Kidney epithelial cell (primary cell): ENCODE results near the gene PKD2L1. TPM values are rescaled to one million over a fixed set of nuclear protein-coding genes. Genes with fewer than 3 reads are reported as not detected.
"Not testable (repeated sequence)": the region's sequence is repeated elsewhere in the genome, so short reads cannot be mapped to it uniquely, and the experiment has no call there.

Experiments
- DNase-seq: peaks from one replicate; pipeline ENCODE4 v3.0.0-alpha.2; 2010; ENCODE audit warnings: low read depth
- H3K27me3 ChIP-seq: 2 replicates; pipeline ENCODE4 v1.6.0; 2011; ENCODE audit warnings: low read length; ENCODE audit not compliant: control insufficient read depth, insufficient read depth
- H3K36me3 ChIP-seq: 2 replicates; pipeline ENCODE4 v1.5.1; 2011; ENCODE audit warnings: low read length; ENCODE audit not compliant: control insufficient read depth, insufficient read depth
- H3K4me3 ChIP-seq: 2 replicates; pipeline ENCODE4 v1.5.1; 2011; ENCODE audit warnings: low read depth, mild to moderate bottlenecking, control low read depth, low read length
- total RNA-seq: library from RNA; depleted of rRNA; stranded (reverse); fragments of >200 nt; gene quantifications from 2 replicates; pipeline ENCODE4 v1.2.3, GENCODE V29; 2015
- TF ChIP-seq, protein P1 (sequence below): IDR thresholded peaks from 2 replicates; pipeline ENCODE4 v1.5.1; 2011; ENCODE audit warnings: mild to moderate bottlenecking, moderate library complexity, low read length, control low read depth, inconsistent platforms; ENCODE audit not compliant: insufficient read depth, poor library complexity, severe bottlenecking

PKD2L1 gene
- total RNA-seq, 1 donor from 2014 or later, result not detected

- no peak for DNase-seq
- TF ChIP-seq, protein P1, sequence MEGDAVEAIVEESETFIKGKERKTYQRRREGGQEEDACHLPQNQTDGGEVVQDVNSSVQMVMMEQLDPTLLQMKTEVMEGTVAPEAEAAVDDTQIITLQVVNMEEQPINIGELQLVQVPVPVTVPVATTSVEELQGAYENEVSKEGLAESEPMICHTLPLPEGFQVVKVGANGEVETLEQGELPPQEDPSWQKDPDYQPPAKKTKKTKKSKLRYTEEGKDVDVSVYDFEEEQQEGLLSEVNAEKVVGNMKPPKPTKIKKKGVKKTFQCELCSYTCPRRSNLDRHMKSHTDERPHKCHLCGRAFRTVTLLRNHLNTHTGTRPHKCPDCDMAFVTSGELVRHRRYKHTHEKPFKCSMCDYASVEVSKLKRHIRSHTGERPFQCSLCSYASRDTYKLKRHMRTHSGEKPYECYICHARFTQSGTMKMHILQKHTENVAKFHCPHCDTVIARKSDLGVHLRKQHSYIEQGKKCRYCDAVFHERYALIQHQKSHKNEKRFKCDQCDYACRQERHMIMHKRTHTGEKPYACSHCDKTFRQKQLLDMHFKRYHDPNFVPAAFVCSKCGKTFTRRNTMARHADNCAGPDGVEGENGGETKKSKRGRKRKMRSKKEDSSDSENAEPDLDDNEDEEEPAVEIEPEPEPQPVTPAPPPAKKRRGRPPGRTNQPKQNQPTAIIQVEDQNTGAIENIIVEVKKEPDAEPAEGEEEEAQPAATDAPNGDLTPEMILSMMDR, result no peak
- peaks cover 13% of the 10 kb centered on the region for H3K27me3 ChIP-seq
- H3K4me3 ChIP-seq, result no peak overlapping the region
- H3K36me3 ChIP-seq, result no peaks in the 10 kb centered on the region
Measured at GRCh38 chr10:100289641-100290040, 40.4 kb downstream of the PKD2L1 start.

DNA sequence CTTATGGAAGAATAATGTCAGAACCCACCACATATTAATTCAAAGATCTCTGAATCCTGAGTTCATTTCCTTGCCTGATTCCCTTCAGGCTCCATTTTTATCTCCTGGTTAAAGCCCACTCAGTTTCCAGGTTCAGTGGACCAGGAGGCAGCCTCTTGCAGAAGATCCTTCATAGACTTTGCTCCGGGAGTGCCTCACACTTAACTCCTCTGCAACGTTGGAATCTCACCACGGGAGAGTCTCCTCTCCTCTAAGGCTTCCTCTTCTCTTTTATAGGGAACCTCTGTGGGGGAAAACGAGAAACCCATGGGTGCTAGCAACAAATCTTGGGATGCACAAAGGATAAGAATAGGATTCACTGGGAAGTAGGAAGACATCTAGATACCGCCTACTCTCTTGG lies 41.8 kb downstream of the PKD2L1 start:
- Histone ChIP-seq H3K27me3 (peaks cover 5% of the 10 kb centered on the region), H3K36me3 (peaks cover 1% of the 10 kb centered on the region), H3K4me3 (no peak overlapping the region)
- TF ChIP-seq, protein P1, result no peak
- no peak for DNase-seq

DNA sequence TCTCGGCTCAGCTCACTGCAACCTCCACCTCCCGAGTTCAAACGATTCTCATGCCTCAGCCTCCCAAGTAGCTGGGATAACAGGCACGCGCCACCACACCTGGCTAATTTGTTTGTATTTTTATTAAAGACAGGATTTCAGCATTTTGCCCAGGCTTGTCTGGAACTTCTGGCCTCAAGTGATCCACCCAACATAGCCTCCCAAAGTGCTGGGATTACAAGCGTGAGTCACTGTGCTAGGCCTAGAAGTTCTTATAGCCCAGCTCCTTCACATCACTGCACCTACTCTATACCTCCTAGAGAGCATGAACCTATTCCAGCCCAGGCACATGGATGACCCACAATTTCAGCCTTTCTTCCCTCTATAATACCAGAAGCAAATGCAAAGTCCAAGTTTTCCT lies 42.3 kb downstream of the PKD2L1 start:
- no peak for DNase-seq
- Histone ChIP-seq H3K27me3 (peaks cover under 1% of the 10 kb centered on the region), H3K36me3 (peaks cover 1% of the 10 kb centered on the region), H3K4me3 (no peak overlapping the region)
- TF ChIP-seq, protein P1, result no peak

DNA sequence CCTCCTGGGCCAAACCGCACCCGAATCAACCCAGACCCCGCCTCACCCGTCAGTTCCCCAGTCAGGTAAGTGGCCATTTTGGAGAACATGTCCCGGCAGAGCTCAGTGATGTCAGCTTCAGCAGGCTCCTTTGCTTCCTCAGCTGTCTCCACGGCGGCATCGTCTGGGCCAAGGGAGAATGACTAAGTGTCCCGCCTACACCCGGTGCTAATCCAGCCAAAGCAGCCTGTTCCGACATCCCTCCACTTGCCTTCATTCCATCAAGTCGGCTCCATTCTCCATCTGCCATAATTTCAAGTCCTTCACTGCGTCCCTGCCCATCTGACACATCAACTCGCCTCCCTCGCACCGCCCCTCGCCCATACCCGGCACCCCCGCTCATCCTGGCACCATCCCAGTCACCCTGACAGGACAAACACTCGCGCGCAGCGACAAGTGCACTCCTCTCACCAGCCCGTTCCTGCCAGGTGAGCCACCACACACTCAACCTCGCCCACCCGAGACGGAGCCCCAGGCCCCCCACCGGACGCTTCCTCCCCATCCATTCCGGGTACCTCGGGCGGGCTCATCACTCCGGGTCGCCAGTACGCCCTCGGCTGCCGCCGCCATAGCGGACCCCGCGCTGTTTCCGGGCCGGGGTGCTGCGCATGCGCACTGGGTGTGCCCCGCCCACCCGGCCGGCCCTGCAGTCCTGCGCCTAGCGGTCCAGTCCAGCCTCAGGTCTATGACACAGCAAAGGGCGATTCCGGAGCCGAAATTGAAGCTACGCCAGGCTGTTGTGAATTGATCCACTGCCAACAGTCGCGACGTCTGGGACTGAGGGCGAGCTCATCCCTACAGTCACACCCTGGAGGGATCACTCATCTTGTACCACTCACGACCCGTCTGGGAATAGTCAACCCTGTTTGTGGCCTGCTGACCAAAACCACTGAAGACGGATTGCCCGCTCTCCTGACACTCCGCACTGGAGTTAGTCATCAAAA lies 43.7 kb downstream of the PKD2L1 start, which contains the start of gene BLOC1S2:
BLOC1S2 (minus strand) TSS at position 630 of the 983 bp plus-strand sequence; CDS start at position 609, 21 bp downstream.
- TF ChIP-seq, protein P1, result no peak
- DNase-seq, result peak; percentile 76

GRCh38 chr10:100285326-100285725 lies 44.7 kb downstream of the PKD2L1 start:
- not testable (repeated sequence) for H3K27me3 ChIP-seq, H3K36me3 ChIP-seq, DNase-seq
- H3K4me3 ChIP-seq, result peak overlapping the region; percentile 89

More for the DNA sequence above, 43.7 kb downstream of the PKD2L1 start, which contains the start of gene BLOC1S2:
- peak within 1 kb of the TSS; percentile 89 for H3K4me3 ChIP-seq
- peaks cover 1% of the 10 kb centered on the region for H3K36me3 ChIP-seq
- no peaks in the 10 kb centered on the region for H3K27me3 ChIP-seq

DNA sequence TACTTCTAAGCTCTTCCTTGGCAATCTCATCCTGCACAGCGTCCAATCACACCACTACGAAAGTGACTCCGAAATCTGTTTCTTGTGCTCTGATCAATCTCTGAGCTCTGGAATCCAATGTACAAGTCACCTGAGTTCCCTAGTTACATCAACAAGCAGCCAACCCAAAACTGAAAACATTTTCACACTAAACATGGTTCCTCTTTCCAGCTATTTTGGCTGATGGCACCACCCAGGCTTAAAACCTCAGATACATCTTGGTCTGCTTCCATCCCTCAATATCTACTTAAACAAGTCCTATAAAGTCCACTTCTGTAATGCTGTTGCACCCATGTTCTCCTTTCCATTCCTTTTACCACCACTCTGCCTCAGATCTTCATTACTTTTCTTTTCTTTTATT lies 47.1 kb downstream of the PKD2L1 start:
- H3K36me3 ChIP-seq, result peaks cover 1% of the 10 kb centered on the region
- no peaks in the 10 kb centered on the region for H3K27me3 ChIP-seq
- no peak overlapping the region for H3K4me3 ChIP-seq
- DNase-seq, result no peak
- TF ChIP-seq, protein P1, result no peak

DNA sequence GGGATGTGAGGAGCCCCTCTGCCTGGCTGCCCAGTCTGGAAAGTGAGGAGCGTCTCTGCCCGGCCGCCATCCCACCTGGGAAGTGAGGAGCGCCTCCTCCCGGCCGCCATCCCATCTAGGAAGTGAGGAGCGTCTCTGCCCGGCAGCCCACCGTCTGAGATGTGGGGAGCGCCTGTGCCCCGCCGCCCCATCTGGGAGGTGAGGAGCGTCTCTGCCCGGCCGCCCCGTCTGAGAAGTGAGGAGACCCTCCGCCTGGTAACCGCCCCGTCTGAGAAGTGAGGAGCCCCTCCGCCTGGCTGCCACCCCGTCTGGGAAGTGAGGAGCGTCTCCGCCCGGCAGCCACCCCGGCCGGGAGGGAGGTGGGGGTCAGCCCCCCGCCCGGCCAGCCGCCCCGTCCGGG lies 53.1 kb downstream of the PKD2L1 start:
- not testable (repeated sequence) for H3K36me3 ChIP-seq, DNase-seq, H3K27me3 ChIP-seq, H3K4me3 ChIP-seq
